Vagina (tissue), 2 donors: ENCODE measurements around the gene LPAR1. TPM values are rescaled to one million over a fixed set of nuclear protein-coding genes. Genes with fewer than 3 reads are reported as not detected.
"Not testable (repeated sequence)": the region's sequence is repeated elsewhere in the genome, so short reads cannot be mapped to it uniquely, and the experiment has no call there.

ENCODE experiments used
- DNase-seq, 2 donors: peaks; one replicate each; pipeline ENCODE4 v3.0.0-alpha.2; 2017; ENCODE audit errors: extremely low spot score in 2 of 2
- H3K27ac ChIP-seq: fragments of 200-600 bp; sonication (generic); one replicate; pipeline ENCODE4 v1.5.1; 2019
- H3K27me3 ChIP-seq: fragments of 200-600 bp; sonication (generic); one replicate; pipeline ENCODE4 v1.5.1; 2019
- H3K36me3 ChIP-seq, 2 donors: fragments of 200-600 bp; sonication (generic); one replicate each; pipeline ENCODE4 v1.5.1; 2017 to 2019
- H3K4me1 ChIP-seq: fragments of 200-600 bp; sonication (generic); one replicate; pipeline ENCODE4 v1.5.1; 2019
- H3K4me3 ChIP-seq, 2 donors: fragments of 200-600 bp; sonication (generic); 1 replicate in 1 of 2; 2 replicates in 1 of 2; pipeline ENCODE4 v1.5.1; 2016 to 2019
- H3K9me3 ChIP-seq: fragments of 200-600 bp; sonication (generic); one replicate; pipeline ENCODE4 v1.5.1; 2019
- CTCF ChIP-seq, 3 experiments: fragments of 450-650 bp in 2 of 3; fragments of 200-600 bp in 1 of 3; sonication (generic) in 1 of 3; IDR thresholded peaks; one replicate each; pipeline ENCODE4 v1.5.1; 2017 to 2019; ENCODE audit warnings: antibody characterized with exemption in 3 of 3, mild to moderate bottlenecking in 2 of 3, moderate library complexity in 2 of 3
- POLR2A ChIP-seq, 2 donors: fragments of 450-650 bp; IDR thresholded peaks; one replicate each; pipeline ENCODE4 v1.6.1; 2017; ENCODE audit warnings: antibody characterized with exemption in 2 of 2, mild to moderate bottlenecking in 2 of 2, moderate library complexity in 2 of 2
- POLR2AphosphoS5 ChIP-seq, 2 donors: sonication (generic); formaldehyde crosslinking; IDR thresholded peaks; one replicate each; pipeline ENCODE4 v1.9.0; 2017; ENCODE audit warnings: antibody characterized with exemption in 2 of 2, mild to moderate bottlenecking in 2 of 2, low read depth in 1 of 2; ENCODE audit not compliant: insufficient read depth in 1 of 2
- intact Hi-C: fragments of 100-400 bp; cut with DNase I; formaldehyde crosslinking; loops from one replicate; pipeline ENCODE4 v1.15.1; 2023
- small RNA-seq: library from RNA; depleted of rRNA; stranded (forward); fragments of <200 nt; gene quantifications from one replicate; pipeline ENCODE3, GENCODE V24; 2016
- total RNA-seq: library from RNA; depleted of rRNA; stranded (reverse); fragments of >200 nt; gene quantifications from one replicate; pipeline ENCODE4 v1.2.3, GENCODE V29; 2016

Gene LPAR1
- total RNA-seq, 1 donor from 2014 or later, result 83.0 TPM

DNA sequence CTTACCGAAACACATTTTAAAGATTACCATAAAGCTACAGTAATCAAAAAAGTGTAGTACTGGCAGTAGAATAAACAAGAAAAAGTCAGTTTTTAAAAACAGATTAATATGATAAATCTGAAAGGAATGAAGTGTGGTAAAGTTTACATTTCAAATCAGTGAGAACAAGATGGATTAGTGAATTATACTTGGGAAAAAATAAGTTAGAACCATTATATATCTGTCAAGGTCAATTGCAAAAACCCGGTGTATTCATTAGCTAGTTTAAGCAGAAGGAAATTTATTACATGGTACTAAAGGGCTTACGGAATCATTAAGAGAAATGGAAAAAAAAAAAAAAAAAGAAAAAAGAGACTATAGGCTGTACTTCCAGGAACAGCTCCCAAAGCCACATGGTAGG, 205.3 kb downstream of the LPAR1 start:
- TF ChIP-seq POLR2AphosphoS5 (IDR thresholded peaks at IDR 0.05; ENCODE audit: insufficient read depth in 1 of 2, low read depth in 1 of 2) (no peak), POLR2A (IDR thresholded peaks at IDR 0.05) (no peak), CTCF (IDR thresholded peaks at IDR 0.05) (no peak)
- H3K4me1 ChIP-seq, result no peaks in the 10 kb centered on the region
- H3K9me3 ChIP-seq, result no peaks in the 10 kb centered on the region
- H3K27ac ChIP-seq, result no peak overlapping the region
- intact Hi-C loops, result no loop called here
- H3K36me3 ChIP-seq, result no peaks in the 10 kb centered on the region
- DNase-seq, result no peak
- H3K27me3 ChIP-seq, result no peaks in the 10 kb centered on the region
- no peak overlapping the region for H3K4me3 ChIP-seq

- intact Hi-C loops, result no loop called here
- no peak for DNase-seq
- Histone ChIP-seq H3K4me3 (no peak overlapping the region), H3K27ac (no peak overlapping the region), H3K4me1 (no peaks in the 10 kb centered on the region), H3K9me3 (no peaks in the 10 kb centered on the region), H3K27me3 (no peaks in the 10 kb centered on the region), H3K36me3 (no peaks in the 10 kb centered on the region)
- TF ChIP-seq POLR2AphosphoS5 (IDR thresholded peaks at IDR 0.05; ENCODE audit: insufficient read depth in 1 of 2, low read depth in 1 of 2) (no peak), POLR2A (IDR thresholded peaks at IDR 0.05) (no peak), CTCF (IDR thresholded peaks at IDR 0.05) (no peak)
These were observed 207.8 kb downstream of the LPAR1 start for GRCh38 chr9:110830495-110830894.

- no peaks in the 10 kb centered on the region for H3K9me3 ChIP-seq
- no peak overlapping the region for H3K4me3 ChIP-seq
- intact Hi-C loops, result no loop called here
- peak overlapping the region; percentile 29 for H3K27ac ChIP-seq
- no peaks in the 10 kb centered on the region for H3K4me1 ChIP-seq
- H3K36me3 ChIP-seq, result no peaks in the 10 kb centered on the region
- H3K27me3 ChIP-seq, result no peaks in the 10 kb centered on the region
- DNase-seq, result no peak
- TF ChIP-seq POLR2A (IDR thresholded peaks at IDR 0.05) (no peak), POLR2AphosphoS5 (IDR thresholded peaks at IDR 0.05; ENCODE audit: insufficient read depth in 1 of 2, low read depth in 1 of 2) (no peak), CTCF (IDR thresholded peaks at IDR 0.05) (no peak)
These were observed 210.0 kb downstream of the LPAR1 start for GRCh38 chr9:110828264-110828663.

- H3K27me3 ChIP-seq, H3K27ac ChIP-seq, DNase-seq, H3K4me3 ChIP-seq, intact Hi-C loops, H3K4me1 ChIP-seq, H3K36me3 ChIP-seq, H3K9me3 ChIP-seq: not testable (repeated sequence)
These were observed 211.9 kb downstream of the LPAR1 start for GRCh38 chr9:110826400-110826799.

DNA sequence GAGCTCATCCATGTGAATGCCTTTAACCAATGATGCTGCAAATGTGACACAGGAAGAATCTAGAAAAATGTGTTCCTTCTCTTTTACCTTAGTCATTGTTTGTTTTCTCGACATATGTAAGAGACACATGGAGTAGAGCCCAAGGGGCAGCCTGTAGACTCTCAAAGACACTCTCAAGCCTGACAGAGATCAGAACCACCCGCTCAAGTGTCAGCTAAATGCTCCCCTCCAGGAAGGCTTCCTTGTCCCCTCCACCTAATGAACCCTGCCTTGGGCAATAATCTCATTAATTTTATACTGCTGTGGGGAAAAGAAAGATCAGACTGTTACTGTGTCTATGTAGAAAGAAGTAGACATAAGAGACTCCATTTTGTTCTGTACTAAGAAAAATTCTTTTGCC, 212.3 kb downstream of the LPAR1 start:
- Histone ChIP-seq H3K27me3 (no peaks in the 10 kb centered on the region), H3K36me3 (no peaks in the 10 kb centered on the region), H3K4me1 (no peaks in the 10 kb centered on the region), H3K4me3 (no peak overlapping the region), H3K9me3 (no peaks in the 10 kb centered on the region), H3K27ac (no peak overlapping the region)
- intact Hi-C loops, result no loop called here
- TF ChIP-seq POLR2AphosphoS5 (IDR thresholded peaks at IDR 0.05; ENCODE audit: insufficient read depth in 1 of 2, low read depth in 1 of 2) (no peak), POLR2A (IDR thresholded peaks at IDR 0.05) (no peak), CTCF (IDR thresholded peaks at IDR 0.05) (no peak)
- DNase-seq, result no peak

- intact Hi-C loops, DNase-seq, H3K36me3 ChIP-seq: not testable (repeated sequence)
These were observed 213.1 kb downstream of the LPAR1 start for GRCh38 chr9:110825129-110825528.

More at GRCh38 chr9:110825129-110825528, 213.1 kb downstream of the LPAR1 start:
- H3K4me3 ChIP-seq, H3K27me3 ChIP-seq, H3K9me3 ChIP-seq, H3K27ac ChIP-seq, H3K4me1 ChIP-seq: not testable (repeated sequence)

Small RNA genes lying within 50 kb of the gene (small RNA-seq; reads per million reads assigned to genes)
- gene RF00019 (not detected), gene RNU6-432P (not detected)
